GM18861 (cell line): Measurements from ENCODE around the gene CERS6.

Experiments used
- ATAC-seq: cut with Tn5 transposase; IDR thresholded peaks from one replicate; pipeline ENCODE4 v1.9.1; 2021; ENCODE audit not compliant: unreplicated experiment

CERS6 gene

GRCh38 chr2:168565112-168565511, 109.0 kb downstream of the CERS6 start:
- no peak for ATAC-seq

- no peak for ATAC-seq
These were observed 109.4 kb downstream of the CERS6 start for GRCh38 chr2:168565512-168565911.

GRCh38 chr2:168566974-168567665, 111.0 kb downstream of the CERS6 start:
- no peak for ATAC-seq

- no peak for ATAC-seq
These were observed 111.8 kb downstream of the CERS6 start for GRCh38 chr2:168567836-168568235.

- no peak for ATAC-seq
These were observed 112.6 kb downstream of the CERS6 start for GRCh38 chr2:168568476-168569267.

- ATAC-seq = no peak
These were observed 115.0 kb downstream of the CERS6 start for GRCh38 chr2:168571061-168571460.

- ATAC-seq = no peak
These were observed 117.2 kb downstream of the CERS6 start for GRCh38 chr2:168573128-168573903.

- ATAC-seq = no peak
These were observed 119.0 kb downstream of the CERS6 start for GRCh38 chr2:168574856-168575630.

GRCh38 chr2:168577885-168578284, 121.8 kb downstream of the CERS6 start:
- ATAC-seq = no peak

GRCh38 chr2:168583064-168583709, 127.1 kb downstream of the CERS6 start:
- ATAC-seq = peak; percentile 43

- ATAC-seq = no peak
These were observed 127.8 kb downstream of the CERS6 start for GRCh38 chr2:168583710-168584521.

- ATAC-seq = no peak
These were observed 128.8 kb downstream of the CERS6 start for GRCh38 chr2:168584911-168585310.

- ATAC-seq = no peak
These were observed 129.6 kb downstream of the CERS6 start for GRCh38 chr2:168585700-168586099.

GRCh38 chr2:168587307-168587706, 131.2 kb downstream of the CERS6 start:
- ATAC-seq = no peak

GRCh38 chr2:168589236-168590211, 133.5 kb downstream of the CERS6 start:
- ATAC-seq = no peak

GRCh38 chr2:168592181-168592831, 136.2 kb downstream of the CERS6 start:
- ATAC-seq = no peak

GRCh38 chr2:168593713-168594112, 137.6 kb downstream of the CERS6 start:
- ATAC-seq = no peak

- ATAC-seq = peak; percentile 85
These were observed 138.7 kb downstream of the CERS6 start for GRCh38 chr2:168594778-168595177.
